Measurements from ENCODE around the gene MIF4GD.

GRCh38 chr17:75288359-75288758 lies 17.3 kb upstream of the MIF4GD start:
- TF ChIP-seq CTCF (IDR thresholded peaks at IDR 0.05), result no peak
- TF ChIP-seq POLR2AphosphoS5 (IDR thresholded peaks at IDR 0.05), result no peak
- no peak for TF ChIP-seq POLR2A (IDR thresholded peaks at IDR 0.05; ENCODE audit: low read depth)
